Esophagus muscularis mucosa (tissue), 3 donors: Measurements from ENCODE around the gene MED22.

ENCODE experiments used
- POLR2A ChIP-seq: fragments of 450-650 bp; IDR thresholded peaks from one replicate; pipeline ENCODE4 v1.6.1; 2017; ENCODE audit warnings: antibody characterized with exemption, moderate library complexity, mild to moderate bottlenecking, low read depth
- POLR2AphosphoS5 ChIP-seq, 2 donors: sonication (generic); formaldehyde crosslinking; IDR thresholded peaks; one replicate each; pipeline ENCODE4 v1.6.1; 2017; ENCODE audit warnings: antibody characterized with exemption in 2 of 2
- TF ChIP-seq, protein P1 (sequence below), 3 experiments: fragments of 200-600 bp in 2 of 3; fragments of 450-650 bp in 1 of 3; sonication (generic) in 2 of 3; IDR thresholded peaks; one replicate each; pipeline ENCODE4 v1.5.1; 2017 to 2019; ENCODE audit warnings: antibody characterized with exemption in 3 of 3, mild to moderate bottlenecking in 2 of 3, moderate library complexity in 1 of 3

DNA sequence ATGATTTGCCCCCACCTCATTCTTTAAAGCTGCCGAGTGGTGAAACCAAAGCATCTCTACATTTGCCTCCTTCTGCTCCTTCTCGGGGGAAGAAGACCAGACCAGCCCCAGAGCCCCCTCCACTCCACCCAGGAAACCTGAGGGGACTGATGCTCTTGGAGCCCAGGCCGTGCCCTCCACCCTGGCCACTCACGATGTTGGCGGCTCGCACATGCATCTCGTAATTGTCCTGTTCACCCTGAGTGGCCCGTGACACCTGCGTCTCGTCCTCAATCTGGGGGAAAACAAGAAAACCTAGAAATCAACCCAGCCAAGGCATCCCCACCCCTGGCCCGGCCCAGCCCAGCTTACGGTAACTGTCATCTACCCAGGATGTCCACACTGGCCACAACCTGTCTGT, 3.0 kb downstream of the MED22 start:
- TF ChIP-seq POLR2A (no peak), POLR2AphosphoS5 (IDR thresholded peaks at IDR 0.05) (no peak)
- TF ChIP-seq, protein P1, sequence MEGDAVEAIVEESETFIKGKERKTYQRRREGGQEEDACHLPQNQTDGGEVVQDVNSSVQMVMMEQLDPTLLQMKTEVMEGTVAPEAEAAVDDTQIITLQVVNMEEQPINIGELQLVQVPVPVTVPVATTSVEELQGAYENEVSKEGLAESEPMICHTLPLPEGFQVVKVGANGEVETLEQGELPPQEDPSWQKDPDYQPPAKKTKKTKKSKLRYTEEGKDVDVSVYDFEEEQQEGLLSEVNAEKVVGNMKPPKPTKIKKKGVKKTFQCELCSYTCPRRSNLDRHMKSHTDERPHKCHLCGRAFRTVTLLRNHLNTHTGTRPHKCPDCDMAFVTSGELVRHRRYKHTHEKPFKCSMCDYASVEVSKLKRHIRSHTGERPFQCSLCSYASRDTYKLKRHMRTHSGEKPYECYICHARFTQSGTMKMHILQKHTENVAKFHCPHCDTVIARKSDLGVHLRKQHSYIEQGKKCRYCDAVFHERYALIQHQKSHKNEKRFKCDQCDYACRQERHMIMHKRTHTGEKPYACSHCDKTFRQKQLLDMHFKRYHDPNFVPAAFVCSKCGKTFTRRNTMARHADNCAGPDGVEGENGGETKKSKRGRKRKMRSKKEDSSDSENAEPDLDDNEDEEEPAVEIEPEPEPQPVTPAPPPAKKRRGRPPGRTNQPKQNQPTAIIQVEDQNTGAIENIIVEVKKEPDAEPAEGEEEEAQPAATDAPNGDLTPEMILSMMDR (IDR thresholded peaks at IDR 0.05) = no peak
